ENCODE results near the gene LUZP2. TPM values are rescaled to one million over a fixed set of nuclear protein-coding genes. Genes with fewer than 3 reads are reported as not detected.

Gene LUZP2
- total and polyA plus RNA-seq, 2 donors (not counting 1 experiment from before 2014, with no cell fraction given), result not detected

- Histone ChIP-seq H3K4me1 (ENCODE audit: control insufficient read depth in 2 of 2, insufficient read depth in 2 of 2, low read length in 2 of 2) (no peaks in the 10 kb centered on the region), H3K27ac (ENCODE audit: low read length in 2 of 2) (no peak overlapping the region), H3K36me3 (replicated peaks in 1 of 2; ENCODE audit: control extremely low read depth in 1 of 2, control insufficient read depth in 1 of 2, extremely low read depth in 1 of 2, insufficient read depth in 2 of 2, low read length in 1 of 2) (no peaks in the 10 kb centered on the region), H3K4me3 (ENCODE audit: control extremely low read depth in 1 of 5, extremely low read depth in 1 of 5, insufficient read depth in 1 of 5, low read depth in 2 of 5, low read length in 4 of 5) (no peak overlapping the region), H3K9me3 (ENCODE audit: control extremely low read depth in 1 of 3, control insufficient read depth in 2 of 3, insufficient read depth in 1 of 3, low read length in 2 of 3) (peaks cover 0 to 7% (median 0%) of the 10 kb centered on the region in 3 donors), H3K27me3 (replicated peaks in 1 of 4; ENCODE audit: control extremely low read depth in 1 of 4, control insufficient read depth in 3 of 4, insufficient read depth in 4 of 4, low read length in 3 of 4) (no peaks in the 10 kb centered on the region), H3K4me2 (replicated peaks; ENCODE audit: low read depth, low read length, poor library complexity, severe bottlenecking) (no peak overlapping the region), H4K20me1 (ENCODE audit: control insufficient read depth, insufficient read depth, low read length, poor library complexity, severe bottlenecking) (no peaks in the 10 kb centered on the region), H2AFZ (ENCODE audit: insufficient read depth, low read depth, low read length, poor library complexity, severe bottlenecking) (no peak overlapping the region), H3K9ac (ENCODE audit: low read length) (no peak overlapping the region), H3K79me2 (ENCODE audit: control insufficient read depth, insufficient read depth, low read length) (no peaks in the 10 kb centered on the region)
- peaks cover 3% of the 10 kb centered on the region for H3K9me3 Mint-ChIP-seq (ENCODE audit: insufficient read depth)
- H3K4me1 Mint-ChIP-seq, result no peaks in the 10 kb centered on the region
- no peak for TF ChIP-seq EZH2 (IDR thresholded peaks at IDR 0.05; ENCODE audit: borderline replicate concordance, insufficient read depth, low read depth, low read length, poor library complexity, severe bottlenecking)
- TF ChIP-seq, protein P1, sequence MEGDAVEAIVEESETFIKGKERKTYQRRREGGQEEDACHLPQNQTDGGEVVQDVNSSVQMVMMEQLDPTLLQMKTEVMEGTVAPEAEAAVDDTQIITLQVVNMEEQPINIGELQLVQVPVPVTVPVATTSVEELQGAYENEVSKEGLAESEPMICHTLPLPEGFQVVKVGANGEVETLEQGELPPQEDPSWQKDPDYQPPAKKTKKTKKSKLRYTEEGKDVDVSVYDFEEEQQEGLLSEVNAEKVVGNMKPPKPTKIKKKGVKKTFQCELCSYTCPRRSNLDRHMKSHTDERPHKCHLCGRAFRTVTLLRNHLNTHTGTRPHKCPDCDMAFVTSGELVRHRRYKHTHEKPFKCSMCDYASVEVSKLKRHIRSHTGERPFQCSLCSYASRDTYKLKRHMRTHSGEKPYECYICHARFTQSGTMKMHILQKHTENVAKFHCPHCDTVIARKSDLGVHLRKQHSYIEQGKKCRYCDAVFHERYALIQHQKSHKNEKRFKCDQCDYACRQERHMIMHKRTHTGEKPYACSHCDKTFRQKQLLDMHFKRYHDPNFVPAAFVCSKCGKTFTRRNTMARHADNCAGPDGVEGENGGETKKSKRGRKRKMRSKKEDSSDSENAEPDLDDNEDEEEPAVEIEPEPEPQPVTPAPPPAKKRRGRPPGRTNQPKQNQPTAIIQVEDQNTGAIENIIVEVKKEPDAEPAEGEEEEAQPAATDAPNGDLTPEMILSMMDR (IDR thresholded peaks at IDR 0.05), result no peak
- H3K27me3 Mint-ChIP-seq, result no peaks in the 10 kb centered on the region
- intact Hi-C loops (cut with micrococcal nuclease), result no loop called here
- no peak for ATAC-seq (ENCODE audit: low read depth)
- no peak overlapping the region for H3K27ac Mint-ChIP-seq
- CTCF ChIA-PET, result no interaction called here
- no CpG with 5 or more reads among the region's 2 CpGs for WGBS (ENCODE audit: insufficient coverage)
- POLR2A ChIA-PET, result no interaction called here
- DNase-seq, result no peak
- no peak overlapping the region for H3K4me3 Mint-ChIP-seq
Observed at GRCh38 chr11:24471084-24471483, 25.8 kb upstream of the LUZP2 start.

DNA sequence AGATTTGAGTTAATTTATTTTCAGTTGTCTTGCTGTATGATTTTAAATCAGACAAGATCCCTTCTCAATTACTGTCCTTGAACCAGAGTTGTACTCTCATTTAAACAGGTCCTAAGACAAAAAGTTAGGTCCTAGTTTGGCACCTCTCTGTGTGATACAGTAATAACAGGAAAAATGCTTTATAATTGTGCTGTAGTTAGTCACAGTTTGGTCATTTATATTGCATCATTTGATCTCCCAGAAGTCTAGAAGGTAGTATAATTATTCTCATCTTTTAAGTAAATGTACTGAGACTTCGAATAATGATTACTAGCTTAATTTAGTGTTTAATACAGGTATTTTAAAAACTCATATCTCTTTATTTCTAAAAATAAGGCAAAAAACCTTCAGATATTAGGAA lies 18.1 kb upstream of the LUZP2 start:
- ATAC-seq (ENCODE audit: low read depth), result no peak
- CTCF ChIA-PET, result no interaction called here
- H3K27ac ChIP-seq (ENCODE audit: low read length in 2 of 2), result no peak overlapping the region
- POLR2A ChIA-PET, result no interaction called here
- Mint-ChIP-seq H3K27me3 (no peaks in the 10 kb centered on the region), H3K27ac (no peak overlapping the region), H3K9me3 (ENCODE audit: insufficient read depth) (no peaks in the 10 kb centered on the region), H3K4me3 (no peak overlapping the region), H3K4me1 (no peaks in the 10 kb centered on the region)
- H3K27me3 ChIP-seq (replicated peaks in 1 of 4; ENCODE audit: control extremely low read depth in 1 of 4, control insufficient read depth in 3 of 4, insufficient read depth in 4 of 4, low read length in 3 of 4), result no peaks in the 10 kb centered on the region
- no peak overlapping the region for H3K4me3 ChIP-seq (ENCODE audit: control extremely low read depth in 1 of 5, extremely low read depth in 1 of 5, insufficient read depth in 1 of 5, low read depth in 2 of 5, low read length in 4 of 5)
- H3K4me2 ChIP-seq (replicated peaks; ENCODE audit: low read depth, low read length, poor library complexity, severe bottlenecking), result no peak overlapping the region
- no peaks in the 10 kb centered on the region for H3K79me2 ChIP-seq (ENCODE audit: control insufficient read depth, insufficient read depth, low read length)
- no CpG with 5 or more reads among the region's 1 CpG for WGBS (ENCODE audit: insufficient coverage)
- TF ChIP-seq EZH2 (IDR thresholded peaks at IDR 0.05; ENCODE audit: borderline replicate concordance, insufficient read depth, low read depth, low read length, poor library complexity, severe bottlenecking), result no peak
- TF ChIP-seq, protein P1 (IDR thresholded peaks at IDR 0.05), result no peak
- H3K36me3 ChIP-seq (replicated peaks in 1 of 2; ENCODE audit: control extremely low read depth in 1 of 2, control insufficient read depth in 1 of 2, extremely low read depth in 1 of 2, insufficient read depth in 2 of 2, low read length in 1 of 2), result no peaks in the 10 kb centered on the region
- no peaks in the 10 kb centered on the region for H4K20me1 ChIP-seq (ENCODE audit: control insufficient read depth, insufficient read depth, low read length, poor library complexity, severe bottlenecking)
- no peak for DNase-seq
- H2AFZ ChIP-seq (ENCODE audit: insufficient read depth, low read depth, low read length, poor library complexity, severe bottlenecking), result no peak overlapping the region
- no peaks in the 10 kb centered on the region for H3K4me1 ChIP-seq (ENCODE audit: control insufficient read depth in 2 of 2, insufficient read depth in 2 of 2, low read length in 2 of 2)
- intact Hi-C loops (cut with micrococcal nuclease), result no loop called here
- H3K9me3 ChIP-seq (ENCODE audit: control extremely low read depth in 1 of 3, control insufficient read depth in 2 of 3, insufficient read depth in 1 of 3, low read length in 2 of 3), result peaks cover 0 to 7% (median 0%) of the 10 kb centered on the region in 3 donors
- no peak overlapping the region for H3K9ac ChIP-seq (ENCODE audit: low read length)
